Neural cell (in vitro differentiated cells): ENCODE data around the gene TRABD2A. TPM values are rescaled to one million over a fixed set of nuclear protein-coding genes. Genes with fewer than 3 reads are reported as not detected.

Source experiments
- H2AFZ ChIP-seq: fragments of 200-600, 300-800 bp; sonication (generic), shearing (Covaris generic); 2 replicates; pipeline ENCODE4 v1.6.0; 2014; ENCODE audit warnings: low read depth, mild to moderate bottlenecking, antibody characterized with exemption, low read length, moderate library complexity
- H3F3A ChIP-seq: fragments of 200-600 bp; shearing (Covaris generic); 2 replicates; pipeline ENCODE4 v1.6.1; 2016; ENCODE audit warnings: mild to moderate bottlenecking, moderate library complexity, mixed read lengths, antibody characterized with exemption, low read length; ENCODE audit not compliant: insufficient read depth, poor library complexity, severe bottlenecking
- H3K27ac ChIP-seq: fragments of 200-600, 300-800 bp; sonication (generic), shearing (Covaris generic); 2 replicates; pipeline ENCODE4 v1.5.1; 2014; ENCODE audit warnings: mild to moderate bottlenecking, low read length, moderate library complexity
- H3K27me3 ChIP-seq: fragments of 300-800, 200-600 bp; sonication (generic), shearing (Covaris generic); 2 replicates; pipeline ENCODE4 v1.6.0; 2014; ENCODE audit warnings: mild to moderate bottlenecking, low read depth, low read length, moderate library complexity; ENCODE audit not compliant: insufficient read depth
- H3K36me3 ChIP-seq: fragments of 300-800, 200-600 bp; sonication (generic), shearing (Covaris generic); 2 replicates; pipeline ENCODE4 v1.5.1; 2014; ENCODE audit warnings: mild to moderate bottlenecking, antibody characterized with exemption, low read length, moderate library complexity; ENCODE audit not compliant: insufficient read depth
- H3K4me2 ChIP-seq: fragments of 300-800, 200-600 bp; sonication (generic), shearing (Covaris generic); 2 replicates; pipeline ENCODE4 v1.6.0; 2014; ENCODE audit warnings: mild to moderate bottlenecking, low read length
- H3K4me3 ChIP-seq: fragments of 300-800, 200-600 bp; sonication (generic), shearing (Covaris generic); 2 replicates; pipeline ENCODE4 v1.5.1; 2014; ENCODE audit warnings: mild to moderate bottlenecking, low read length, moderate library complexity
- H3K79me2 ChIP-seq: fragments of 200-600 bp; shearing (Covaris generic); replicated peaks from 2 replicates; pipeline ENCODE4 v1.6.0; 2014; ENCODE audit warnings: mild to moderate bottlenecking, low read length, moderate library complexity; ENCODE audit not compliant: insufficient read depth
- H3K9ac ChIP-seq: fragments of 300-800, 200-600 bp; sonication (generic), shearing (Covaris generic); 2 replicates; pipeline ENCODE4 v1.6.1; 2016; ENCODE audit warnings: mild to moderate bottlenecking, low read length, mixed read lengths
- H3K9me2 ChIP-seq: fragments of 200-600 bp; shearing (Covaris generic); 2 replicates; pipeline ENCODE4 v1.6.1; 2016; ENCODE audit warnings: mild to moderate bottlenecking, low read length, mixed read lengths; ENCODE audit not compliant: insufficient read depth
- H3K9me3 ChIP-seq: fragments of 200-600, 300-800 bp; sonication (generic), shearing (Covaris generic); 2 replicates; pipeline ENCODE4 v1.6.1; 2016; ENCODE audit warnings: mild to moderate bottlenecking, mixed run types, low read length, moderate library complexity, mixed read lengths
- H4K20me1 ChIP-seq: fragments of 200-600 bp; shearing (Covaris generic); 2 replicates; pipeline ENCODE4 v1.6.1; 2016; ENCODE audit warnings: mild to moderate bottlenecking, mixed run types; ENCODE audit not compliant: insufficient read depth
- CTCF ChIP-seq: fragments of 450-650 bp; IDR thresholded peaks from 2 replicates; pipeline ENCODE4 v1.5.1; 2014; ENCODE audit warnings: antibody characterized with exemption, mild to moderate bottlenecking, moderate library complexity; ENCODE audit not compliant: poor library complexity, severe bottlenecking
- EP300 ChIP-seq: fragments of 450-650 bp; conservative IDR thresholded peaks from 2 replicates; pipeline ENCODE4 v1.6.1; 2014; ENCODE audit warnings: antibody characterized with exemption, mild to moderate bottlenecking, moderate library complexity; ENCODE audit not compliant: poor library complexity, severe bottlenecking
- EZH2 ChIP-seq: fragments of 200-600, 300-800 bp; shearing (Covaris generic), sonication (generic); IDR thresholded peaks from 2 replicates; pipeline ENCODE4 v1.6.1; 2014; ENCODE audit warnings: antibody characterized with exemption, low read length, borderline replicate concordance, mild to moderate bottlenecking; ENCODE audit not compliant: insufficient read depth, poor library complexity, severe bottlenecking
- MXI1 ChIP-seq: fragments of 450-650 bp; conservative IDR thresholded peaks from 2 replicates; pipeline ENCODE4 v1.6.1; 2014; ENCODE audit warnings: antibody characterized with exemption, mild to moderate bottlenecking; ENCODE audit not compliant: poor library complexity, severe bottlenecking
- POLR2AphosphoS5 ChIP-seq: IDR thresholded peaks from 2 replicates; pipeline ENCODE4 v1.6.1; 2012
- RAD21 ChIP-seq: fragments of 450-650 bp; conservative IDR thresholded peaks from 2 replicates; pipeline ENCODE4 v1.6.1; 2014; ENCODE audit warnings: antibody characterized with exemption, mild to moderate bottlenecking, moderate library complexity
- REST ChIP-seq: IDR thresholded peaks from 2 replicates; pipeline ENCODE4 v1.6.1; 2012; ENCODE audit warnings: borderline replicate concordance
- SMC3 ChIP-seq: fragments of 450-650 bp; conservative IDR thresholded peaks from 2 replicates; pipeline ENCODE4 v1.6.1; 2014; ENCODE audit warnings: antibody characterized with exemption, mild to moderate bottlenecking, moderate library complexity; ENCODE audit not compliant: poor library complexity
- TAF1 ChIP-seq: IDR thresholded peaks from 2 replicates; pipeline ENCODE4 v1.6.1; 2012; ENCODE audit warnings: low read depth
- polyA plus RNA-seq: library from polyadenylated mRNA; depleted of rRNA; stranded (reverse); fragments of >200 nt; gene quantifications from 2 replicates; pipeline ENCODE4 v1.2.3, GENCODE V29; 2014

The TRABD2A gene
- polyA plus RNA-seq, 1 donor from 2014 or later: 0.17 TPM

- Histone ChIP-seq H3K36me3 (no peaks in the 10 kb centered on the region), H4K20me1 (no peaks in the 10 kb centered on the region), H3K9ac (no peak overlapping the region), H3K9me2 (no peaks in the 10 kb centered on the region), H3K27ac (no peak overlapping the region), H3K27me3 (no peaks in the 10 kb centered on the region), H3K4me2 (no peak overlapping the region), H2AFZ (no peak overlapping the region), H3F3A (no peaks in the 10 kb centered on the region), H3K79me2 (no peaks in the 10 kb centered on the region), H3K4me3 (no peak overlapping the region), H3K9me3 (no peaks in the 10 kb centered on the region)
- TF ChIP-seq CTCF (no peak), EP300 (no peak), RAD21 (no peak), TAF1 (no peak), EZH2 (no peak), POLR2AphosphoS5 (no peak), SMC3 (no peak), REST (no peak), MXI1 (no peak)
These were observed 65.7 kb downstream of the TRABD2A start for GRCh38 chr2:84815146-84815545.

GRCh38 chr2:84811839-84812431 lies 68.9 kb downstream of the TRABD2A start:
- no peaks in the 10 kb centered on the region for H4K20me1 ChIP-seq
- H2AFZ ChIP-seq: no peak overlapping the region
- H3K9ac ChIP-seq: no peak overlapping the region
- no peaks in the 10 kb centered on the region for H3K9me2 ChIP-seq
- no peaks in the 10 kb centered on the region for H3K79me2 ChIP-seq
- no peaks in the 10 kb centered on the region for H3K27me3 ChIP-seq
- no peaks in the 10 kb centered on the region for H3F3A ChIP-seq
- H3K36me3 ChIP-seq: no peaks in the 10 kb centered on the region
- no peak overlapping the region for H3K4me3 ChIP-seq
- no peaks in the 10 kb centered on the region for H3K9me3 ChIP-seq
- no peak overlapping the region for H3K4me2 ChIP-seq
- TF ChIP-seq TAF1 (no peak), MXI1 (no peak), CTCF (no peak), POLR2AphosphoS5 (no peak), SMC3 (no peak), REST (no peak)
- H3K27ac ChIP-seq: no peak overlapping the region
